ENCODE data around the gene FCGR3B. TPM values are rescaled to one million over a fixed set of nuclear protein-coding genes. Genes with fewer than 3 reads are reported as not detected.

Gene FCGR3B
- 0.63 TPM for total RNA-seq

GRCh38 chr1:161631076-161631475, at the start of gene FCGR3B:
TSS of gene FCGR3B (minus strand) at chr1:161631176. CDS start at chr1:161631094, 82 bp downstream.

GRCh38 chr1:161662684-161663339, 31.8 kb upstream of the FCGR3B start, which contains the start of gene FCGR2B:
TSS of gene FCGR2B (plus strand) at chr1:161663143. CDS start at chr1:161663242, 99 bp downstream.

Other genes with a start within 250 kb of the FCGR3B start
- 6.3 TPM for gene FCGR2A, start 125.7 kb downstream of the FCGR3B start, total RNA-seq
- gene HSPA6, start 106.6 kb downstream of the FCGR3B start, total RNA-seq: 0.94 TPM
- 4.1 TPM for gene FCGR3A, start 81.4 kb downstream of the FCGR3B start, total RNA-seq
- gene FCGR2B, start 32.0 kb upstream of the FCGR3B start, total RNA-seq: not detected
- gene FCRLA, start 76.1 kb upstream of the FCGR3B start, total RNA-seq: not detected
- 1.9 TPM for gene FCRLB, start 90.4 kb upstream of the FCGR3B start, total RNA-seq
- gene DUSP12, start 118.6 kb upstream of the FCGR3B start, total RNA-seq: 104 TPM
- gene ATF6, start 135.1 kb upstream of the FCGR3B start, total RNA-seq: 29.4 TPM